Measurements from ENCODE around the gene ADAMTS4. TPM values are rescaled to one million over a fixed set of nuclear protein-coding genes. Genes with fewer than 3 reads are reported as not detected.

ADAMTS4 gene
- total RNA-seq, 1 experiment from 2014 or later: 7.0 TPM

DNA sequence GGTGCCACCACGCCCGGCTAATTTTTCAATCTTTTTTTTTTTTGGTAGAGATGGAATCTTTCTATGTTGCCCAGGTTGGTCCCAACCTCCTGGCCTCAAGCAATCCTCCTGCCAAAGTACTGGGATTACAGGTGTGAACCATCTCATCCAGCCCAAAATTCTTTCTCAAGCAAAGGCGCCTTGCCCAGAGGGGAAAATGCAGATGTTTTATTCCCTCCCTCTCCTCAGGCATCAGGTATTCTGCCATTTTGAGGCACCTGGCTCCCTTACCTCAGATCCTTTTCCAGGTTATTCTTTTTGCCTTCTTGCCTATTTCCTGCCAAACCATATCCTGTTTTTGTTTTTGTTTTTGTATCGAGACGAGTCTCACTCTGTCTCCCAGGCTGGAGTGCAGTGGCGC is 10.5 kb downstream of the ADAMTS4 start:
- Histone ChIP-seq H3K18ac (ENCODE audit: insufficient read length, low read depth, low read length) (no peak overlapping the region), H4K20me1 (ENCODE audit: control insufficient read depth, insufficient read depth, insufficient read length) (peaks cover 3% of the 10 kb centered on the region), H4K91ac (ENCODE audit: insufficient read length, low read depth, low read length) (no peak overlapping the region), H3K23me2 (ENCODE audit: insufficient read length, low read depth, low read length, poor library complexity, severe bottlenecking) (no peaks in the 10 kb centered on the region), H2BK20ac (ENCODE audit: low read depth, low read length, poor library complexity, severe bottlenecking) (no peak overlapping the region), H4K5ac (ENCODE audit: insufficient read length, low read depth, low read length) (no peak overlapping the region), H3K23ac (ENCODE audit: insufficient read length, low read depth, low read length) (no peak overlapping the region), H3K9ac (ENCODE audit: extremely low read depth, insufficient read length, low read length) (no peak overlapping the region), H2BK15ac (ENCODE audit: low read depth, low read length) (no peak overlapping the region), H3K56ac (ENCODE audit: insufficient read length, low read depth, low read length) (no peak overlapping the region), H2AK5ac (ENCODE audit: insufficient read length, low read length) (no peak overlapping the region), H2BK12ac (ENCODE audit: insufficient read length, low read depth, low read length) (no peak overlapping the region), H3K79me1 (ENCODE audit: insufficient read depth, low read depth, low read length, poor library complexity, severe bottlenecking) (no peaks in the 10 kb centered on the region), H3K79me2 (ENCODE audit: insufficient read depth, low read length) (no peaks in the 10 kb centered on the region), H3K4ac (ENCODE audit: low read depth, low read length) (no peak overlapping the region), H3K4me1 (ENCODE audit: insufficient read depth, low read length) (no peaks in the 10 kb centered on the region), H3K14ac (ENCODE audit: insufficient read depth, low read length) (no peak overlapping the region), H2AFZ (ENCODE audit: low read length) (no peak overlapping the region), H3K9me3 (ENCODE audit: control insufficient read depth, low read depth, low read length) (no peaks in the 10 kb centered on the region), H4K8ac (replicated peaks; ENCODE audit: insufficient read length, low read depth, low read length) (no peak overlapping the region), H2BK5ac (ENCODE audit: insufficient read length, low read length) (no peak overlapping the region), H3K4me2 (ENCODE audit: insufficient read depth, insufficient read length, low read length) (no peak overlapping the region), H2BK120ac (ENCODE audit: low read depth, low read length, poor library complexity, severe bottlenecking) (no peak overlapping the region), H3K27me3 (ENCODE audit: insufficient read depth, low read length) (no peaks in the 10 kb centered on the region), H3T11ph (ENCODE audit: low read length) (no peak overlapping the region), H3K27ac (ENCODE audit: insufficient read length, low read depth, low read length) (no peak overlapping the region)
- peaks cover 0 to 17% (median 10%) of the 10 kb centered on the region in 3 experiments; a peak in 4 of 7 replicates for H3K36me3 Mint-ChIP-seq (ENCODE audit: insufficient read depth in 1 of 3, low read depth in 3 of 3)
- no peaks in the 10 kb centered on the region for H3K27me3 Mint-ChIP-seq (ENCODE audit: low read depth)
- H3K4me1 Mint-ChIP-seq: peaks cover 7 to 12% of the 10 kb centered on the region in 2 experiments
- no peaks in the 10 kb centered on the region for H3K9me3 Mint-ChIP-seq
- WGBS (ENCODE audit: extremely low coverage, insufficient read length, low lambda C conversion rate): no CpG with 5 or more reads among the region's 6 CpGs
- no peak for DNase-seq
- no peak overlapping the region; a peak in 1 of 5 replicates for H3K4me3 Mint-ChIP-seq
- no peak overlapping the region; a peak in 1 of 7 replicates for H3K27ac Mint-ChIP-seq
- TF ChIP-seq, protein P1, sequence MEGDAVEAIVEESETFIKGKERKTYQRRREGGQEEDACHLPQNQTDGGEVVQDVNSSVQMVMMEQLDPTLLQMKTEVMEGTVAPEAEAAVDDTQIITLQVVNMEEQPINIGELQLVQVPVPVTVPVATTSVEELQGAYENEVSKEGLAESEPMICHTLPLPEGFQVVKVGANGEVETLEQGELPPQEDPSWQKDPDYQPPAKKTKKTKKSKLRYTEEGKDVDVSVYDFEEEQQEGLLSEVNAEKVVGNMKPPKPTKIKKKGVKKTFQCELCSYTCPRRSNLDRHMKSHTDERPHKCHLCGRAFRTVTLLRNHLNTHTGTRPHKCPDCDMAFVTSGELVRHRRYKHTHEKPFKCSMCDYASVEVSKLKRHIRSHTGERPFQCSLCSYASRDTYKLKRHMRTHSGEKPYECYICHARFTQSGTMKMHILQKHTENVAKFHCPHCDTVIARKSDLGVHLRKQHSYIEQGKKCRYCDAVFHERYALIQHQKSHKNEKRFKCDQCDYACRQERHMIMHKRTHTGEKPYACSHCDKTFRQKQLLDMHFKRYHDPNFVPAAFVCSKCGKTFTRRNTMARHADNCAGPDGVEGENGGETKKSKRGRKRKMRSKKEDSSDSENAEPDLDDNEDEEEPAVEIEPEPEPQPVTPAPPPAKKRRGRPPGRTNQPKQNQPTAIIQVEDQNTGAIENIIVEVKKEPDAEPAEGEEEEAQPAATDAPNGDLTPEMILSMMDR (conservative IDR thresholded peaks at IDR 0.05): no peak
